B cell (primary cell): ENCODE results near the gene HPX. TPM values are rescaled to one million over a fixed set of nuclear protein-coding genes. Genes with fewer than 3 reads are reported as not detected.
A peak's percentile ranks its signal among the peaks of the same experiment; 100 is the strongest.

Experiments
- ATAC-seq: fragments of 200-7000 bp; cut with Tn5 transposase; one replicate; pipeline ENCODE4 v1.10.0; 2021; ENCODE audit warnings: low read depth, mild to moderate bottlenecking, moderate number of reproducible peaks, moderate library complexity
- CTCF ChIA-PET: fragments of 350-600 bp; sonication (Branson Sonifier 250); formaldehyde crosslinking; loops from one replicate; lab custom pipeline; 2021; ENCODE audit warnings: antibody characterized with exemption, inconsistent platforms; lab: Charles Lee
- POLR2A ChIA-PET: fragments of 350-600 bp; sonication (Branson Sonifier 250); formaldehyde crosslinking; loops from one replicate; lab custom pipeline; 2021; ENCODE audit warnings: antibody characterized with exemption; lab: Charles Lee
- DNase-seq: peaks from one replicate; pipeline ENCODE4 v3.0.0; 2013
- H2AFZ ChIP-seq: 2 replicates; pipeline ENCODE4 v1.6.1; 2012; ENCODE audit warnings: mild to moderate bottlenecking, low read depth, low read length; ENCODE audit not compliant: insufficient read depth, poor library complexity, severe bottlenecking
- H3K27ac ChIP-seq, 2 donors: 1 replicate in 1 of 2; 2 replicates in 1 of 2; pipeline ENCODE4 v1.5.1; 2012 to 2013; ENCODE audit warnings: low read length in 2 of 2, mild to moderate bottlenecking in 2 of 2, moderate library complexity in 1 of 2
- H3K27me3 ChIP-seq, 4 experiments: fragments of 200-600 bp in 1 of 4; sonication (generic) in 1 of 4; replicated peaks in 1 of 4; 1 replicate in 2 of 4; 2 replicates in 2 of 4; pipeline versions ENCODE4 v1.6.1 to v1.7.0; 2013 to 2016; ENCODE audit warnings: low read length in 3 of 4, mild to moderate bottlenecking in 2 of 4, mixed read lengths in 1 of 4, moderate library complexity in 1 of 4; ENCODE audit not compliant: insufficient read depth in 4 of 4, control insufficient read depth in 3 of 4; ENCODE audit errors: control extremely low read depth in 1 of 4
- H3K36me3 ChIP-seq, 2 experiments: replicated peaks in 1 of 2; 1 replicate in 1 of 2; 2 replicates in 1 of 2; pipeline versions ENCODE4 v1.6.1 to v1.7.1; 2013; ENCODE audit warnings: low read length in 1 of 2; ENCODE audit not compliant: insufficient read depth in 2 of 2, control insufficient read depth in 1 of 2; ENCODE audit errors: control extremely low read depth in 1 of 2, extremely low read depth in 1 of 2
- H3K4me1 ChIP-seq, 2 donors: fragments of 200-600 bp in 1 of 2; sonication (generic) in 1 of 2; 1 replicate in 1 of 2; 2 replicates in 1 of 2; pipeline versions ENCODE4 v1.5.1 to v1.6.1; 2013 to 2017; ENCODE audit warnings: low read length in 2 of 2; ENCODE audit not compliant: control insufficient read depth in 2 of 2, insufficient read depth in 2 of 2
- H3K4me2 ChIP-seq: replicated peaks from 2 replicates; pipeline ENCODE3; 2012; ENCODE audit warnings: mild to moderate bottlenecking, low read depth, low read length; ENCODE audit not compliant: poor library complexity, severe bottlenecking
- H3K4me3 ChIP-seq, 5 experiments: fragments of 200-600 bp in 1 of 5; sonication (generic) in 1 of 5; 1 replicate in 3 of 5; 2 replicates in 2 of 5; pipeline versions ENCODE4 v1.5.1 to v1.7.0; 2011 to 2016; ENCODE audit warnings: low read length in 4 of 5, mild to moderate bottlenecking in 4 of 5, low read depth in 2 of 5, control low read depth in 1 of 5, moderate library complexity in 1 of 5; ENCODE audit not compliant: insufficient read depth in 1 of 5; ENCODE audit errors: control extremely low read depth in 1 of 5, extremely low read depth in 1 of 5
- H3K79me2 ChIP-seq: fragments of 200-600 bp; sonication (generic); one replicate; pipeline ENCODE4 v1.6.0; 2016; ENCODE audit warnings: low read length; ENCODE audit not compliant: control insufficient read depth, insufficient read depth
- H3K9ac ChIP-seq: fragments of 200-600 bp; sonication (generic); 2 replicates; pipeline ENCODE4 v1.6.1; 2017; ENCODE audit warnings: mild to moderate bottlenecking, low read length, moderate library complexity
- H3K9me3 ChIP-seq, 3 donors: one replicate each; pipeline versions ENCODE4 v1.6.1 to v1.7.1; 2013; ENCODE audit warnings: low read length in 2 of 3; ENCODE audit not compliant: control insufficient read depth in 2 of 3, insufficient read depth in 1 of 3; ENCODE audit errors: control extremely low read depth in 1 of 3
- H4K20me1 ChIP-seq: 2 replicates; pipeline ENCODE4 v1.6.0; 2012; ENCODE audit warnings: mild to moderate bottlenecking, low read length; ENCODE audit not compliant: insufficient read depth, control insufficient read depth, poor library complexity, severe bottlenecking
- H3K27ac Mint-ChIP-seq: one replicate; pipeline ENCODE4 v1.8.0; 2021; ENCODE audit warnings: mixed read lengths
- H3K27me3 Mint-ChIP-seq: one replicate; pipeline ENCODE4 v1.8.0; 2021; ENCODE audit warnings: mixed read lengths
- H3K4me1 Mint-ChIP-seq: one replicate; pipeline ENCODE4 v1.8.0; 2021; ENCODE audit warnings: mixed read lengths
- H3K4me3 Mint-ChIP-seq: one replicate; pipeline ENCODE4 v1.8.0; 2021; ENCODE audit warnings: mixed read lengths
- H3K9me3 Mint-ChIP-seq: one replicate; pipeline ENCODE4 v1.8.0; 2022; ENCODE audit warnings: mixed read lengths; ENCODE audit not compliant: insufficient read depth
- CTCF ChIP-seq: fragments of 200-600 bp; IDR thresholded peaks from one replicate; pipeline ENCODE4 v1.8.0; 2022; ENCODE audit warnings: antibody characterized with exemption, mild to moderate bottlenecking
- EZH2 ChIP-seq: IDR thresholded peaks from 2 replicates; pipeline ENCODE4 v1.6.1; 2012; ENCODE audit warnings: borderline replicate concordance, low read depth, mild to moderate bottlenecking, moderate library complexity, low read length; ENCODE audit not compliant: insufficient read depth, poor library complexity, severe bottlenecking
- WGBS: methylation state at CpG from one replicate; pipeline ENCODE4 v1.1.5; 2013; ENCODE audit warnings: missing lambda C conversion rate; ENCODE audit not compliant: insufficient coverage; 5-methylcytosine and 5-hydroxymethylcytosine counted together
- intact Hi-C: fragments of 100-400 bp; cut with micrococcal nuclease; formaldehyde crosslinking; loops from one replicate; pipeline ENCODE4 v1.10.0; 2022
- polyA plus RNA-seq: library from polyadenylated mRNA; depleted of rRNA; stranded (reverse); fragments of >200 nt; gene quantifications from 2 replicates; pipeline ENCODE4 v1.2.3, GENCODE V29; 2012
- total RNA-seq, 2 donors: library from RNA; stranded (reverse); fragments of 120-200 nt in 1 of 2; gene quantifications; 1 replicate in 1 of 2; 2 replicates in 1 of 2; pipeline versions ENCODE4 v1.2.3 to v1.2.4, GENCODE V29; 2013 to 2022

The HPX gene
- total and polyA plus RNA-seq, 2 donors (not counting 1 experiment from before 2014, with no cell fraction given): 0.64 to 1.1 TPM

- H3K9me3 Mint-ChIP-seq: no peaks in the 10 kb centered on the region
- H3K4me3 Mint-ChIP-seq: no peak overlapping the region
- Histone ChIP-seq H3K9me3 (no peaks in the 10 kb centered on the region), H3K36me3 (peaks cover 0 to 5% of the 10 kb centered on the region in 2 experiments), H3K27ac (no peak overlapping the region), H3K4me1 (no peaks in the 10 kb centered on the region), H3K4me3 (no peak overlapping the region), H3K4me2 (no peak overlapping the region), H4K20me1 (no peaks in the 10 kb centered on the region), H3K79me2 (no peaks in the 10 kb centered on the region), H3K27me3 (no peaks in the 10 kb centered on the region), H2AFZ (no peak overlapping the region), H3K9ac (no peak overlapping the region)
- POLR2A ChIA-PET: interaction anchor here (0.6 kb wide), 1 partner anchor 89 kb away, joined by 4 read pairs; no protein-coding TSS in a partner anchor
- no peaks in the 10 kb centered on the region for H3K4me1 Mint-ChIP-seq
- no CpG with 5 or more reads among the region's 3 CpGs for WGBS
- TF ChIP-seq EZH2: no peak
- TF ChIP-seq CTCF: no peak
- intact Hi-C loops: no loop called here
- DNase-seq (no peak), ATAC-seq (no peak)
- H3K27me3 Mint-ChIP-seq: no peaks in the 10 kb centered on the region
- no peak overlapping the region for H3K27ac Mint-ChIP-seq
- CTCF ChIA-PET: interaction anchor here (14.4 kb wide), 1 partner anchor 70 kb away, joined by 536 read pairs; no protein-coding TSS in a partner anchor
These were observed 7.8 kb upstream of the HPX start for GRCh38 chr11:6448574-6448973.

GRCh38 chr11:6443269-6444003, 2.6 kb upstream of the HPX start:
- CTCF ChIA-PET: interaction anchor here (0.6 to 14.4 kb wide), 36 partner anchors 9 to 262 kb away, joined by 3 to 536 read pairs (median 5); partner anchors contain the start of genes APBB1 and SMPD1
- no peaks in the 10 kb centered on the region for H4K20me1 ChIP-seq
- intact Hi-C loops: loop anchor here (1.0 to 2.0 kb wide), 2 partner anchors 61 to 64 kb away; no protein-coding TSS in a partner anchor
- Mint-ChIP-seq H3K4me3 (no peak overlapping the region), H3K9me3 (no peaks in the 10 kb centered on the region), H3K27me3 (no peaks in the 10 kb centered on the region), H3K27ac (no peak overlapping the region), H3K4me1 (no peaks in the 10 kb centered on the region)
- no peak overlapping the region for H3K4me3 ChIP-seq
- no peaks in the 10 kb centered on the region for H3K27me3 ChIP-seq
- no peak overlapping the region for H3K9ac ChIP-seq
- H3K79me2 ChIP-seq: no peaks in the 10 kb centered on the region
- no peaks in the 10 kb centered on the region for H3K9me3 ChIP-seq
- POLR2A ChIA-PET: interaction anchor here (0.7 kb wide), 1 partner anchor 64 kb away, joined by 3 read pairs; no protein-coding TSS in a partner anchor
- no peak for TF ChIP-seq EZH2
- TF ChIP-seq CTCF: peak; percentile 92
- no peaks in the 10 kb centered on the region for H3K36me3 ChIP-seq
- no peak overlapping the region for H2AFZ ChIP-seq
- no peak overlapping the region for H3K27ac ChIP-seq
- DNase-seq (peak; percentile 72), ATAC-seq (peak; percentile 92)
- peaks cover 0 to 4% of the 10 kb centered on the region in 2 donors for H3K4me1 ChIP-seq
- 24% methylated on average over 5 of the region's 5 CpGs for WGBS
- no peak overlapping the region for H3K4me2 ChIP-seq
